HCT116 (cell line): ENCODE results near the gene MYRF. TPM values are rescaled to one million over a fixed set of nuclear protein-coding genes. Genes with fewer than 3 reads are reported as not detected.

Experiments used
- ATAC-seq: fragments of 200-7000 bp; cut with Tn5 transposase; 2 replicates; pipeline ENCODE4 v1.9.1; 2020; ENCODE audit warnings: mild to moderate bottlenecking, moderate library complexity
- BruUV-seq: library from RNA; stranded (reverse); fragments of 400-500 nt; replicated peaks from 2 replicates; lab custom pipeline; 2021; lab: Mats Ljungman, UMichigan
- CTCF ChIA-PET: fragments of 300-600 bp; sonication (Branson Sonifier 250); formaldehyde crosslinking; loops from one replicate; lab custom pipeline; 2021; ENCODE audit warnings: antibody characterized with exemption; lab: Charles Lee
- POLR2A ChIA-PET: fragments of 300-600, 350-600 bp; sonication (Branson Sonifier 250); formaldehyde crosslinking; loops from one replicate; lab custom pipeline; 2021; ENCODE audit warnings: antibody characterized with exemption; lab: Charles Lee
- RAD21 ChIA-PET, 2 experiments: fragments of 300-600 bp; sonication (Branson Sonifier 250); formaldehyde crosslinking; loops; one replicate each; lab custom pipeline; 2023; ENCODE audit warnings: low total read pairs in 2 of 2; ENCODE audit not compliant: uncharacterized antibody in 2 of 2, unreplicated experiment in 2 of 2, low non-redundant PET in 1 of 2; lab: Charles Lee
- DNase-seq: peaks from one replicate; pipeline ENCODE4 v3.0.0-alpha.2; 2010; ENCODE audit warnings: low read depth, low spot score
- H2AFZ ChIP-seq: fragments of 200-600 bp; shearing (Covaris generic), sonication (generic); 2 replicates; pipeline ENCODE4 v1.6.1; 2017; ENCODE audit warnings: low read depth, mixed run types, mixed read lengths, antibody characterized with exemption, low read length; ENCODE audit not compliant: poor library complexity, severe bottlenecking
- H3K27ac ChIP-seq: 2 replicates; pipeline ENCODE4 v1.5.1; 2012; ENCODE audit warnings: low read depth, low read length
- H3K27me3 ChIP-seq: fragments of 200-600 bp; sonication (generic); 2 replicates; pipeline ENCODE4 v1.6.1; 2016; ENCODE audit warnings: mixed run types, low read length, mixed read lengths; ENCODE audit not compliant: insufficient read depth
- H3K36me3 ChIP-seq, 2 experiments: fragments of 200-500 bp in 1 of 2; fragments of 200-600 bp in 1 of 2; sonication (Bioruptor generic) in 1 of 2; sonication (generic) in 1 of 2; 2 replicates each; pipeline versions ENCODE4 v1.5.1 to v1.6.1; 2014 to 2016; ENCODE audit warnings: low read length in 2 of 2, inconsistent platforms in 1 of 2, mixed read lengths in 1 of 2, mixed run types in 1 of 2; ENCODE audit not compliant: insufficient read depth in 2 of 2, control insufficient read depth in 1 of 2
- H3K4me1 ChIP-seq, 2 experiments: fragments of 200-600 bp in 1 of 2; sonication (generic) in 1 of 2; 2 replicates each; pipeline versions ENCODE4 v1.5.1 to v1.6.1; 2012 to 2017; ENCODE audit warnings: low read length in 2 of 2, inconsistent platforms in 1 of 2, mild to moderate bottlenecking in 1 of 2, mixed read lengths in 1 of 2, mixed run types in 1 of 2, moderate library complexity in 1 of 2; ENCODE audit not compliant: insufficient read depth in 2 of 2, control insufficient read depth in 1 of 2
- H3K4me2 ChIP-seq: fragments of 200-600 bp; sonication (generic); 2 replicates; pipeline ENCODE4 v1.6.1; 2017; ENCODE audit warnings: mixed run types, low read length, mixed read lengths
- H3K4me3 ChIP-seq, 2 experiments: fragments of 200-600 bp in 1 of 2; sonication (generic) in 1 of 2; replicated peaks in 1 of 2; 2 replicates each; pipeline ENCODE4 v1.5.1; 2011 to 2016; ENCODE audit warnings: low read length in 2 of 2, control low read depth in 1 of 2, low read depth in 1 of 2, mild to moderate bottlenecking in 1 of 2, mixed read lengths in 1 of 2, mixed run types in 1 of 2
- H3K79me2 ChIP-seq: fragments of 200-600 bp; sonication (generic); 2 replicates; pipeline ENCODE4 v1.6.1; 2017; ENCODE audit warnings: mild to moderate bottlenecking, mixed run types, low read length, moderate library complexity, mixed read lengths; ENCODE audit not compliant: insufficient read depth
- H3K9ac ChIP-seq: fragments of 200-600 bp; sonication (generic); 2 replicates; pipeline ENCODE4 v1.6.1; 2016; ENCODE audit warnings: low read length, mixed read lengths
- H3K9me2 ChIP-seq: fragments of 200-600 bp; sonication (generic), shearing (Covaris generic); 2 replicates; pipeline ENCODE4 v1.6.1; 2017; ENCODE audit warnings: mixed run types, mild to moderate bottlenecking, moderate library complexity; ENCODE audit not compliant: insufficient read depth
- H3K9me3 ChIP-seq, 2 experiments: fragments of 200-500 bp in 1 of 2; fragments of 200-600 bp in 1 of 2; sonication (Bioruptor generic) in 1 of 2; sonication (generic) in 1 of 2; 2 replicates each; pipeline ENCODE4 v1.6.1; 2014 to 2017; ENCODE audit warnings: low read length in 2 of 2, mixed read lengths in 2 of 2, inconsistent platforms in 1 of 2, low read depth in 1 of 2, mild to moderate bottlenecking in 1 of 2, mixed run types in 1 of 2, moderate library complexity in 1 of 2; ENCODE audit not compliant: control insufficient read depth in 1 of 2, insufficient read depth in 1 of 2
- H4K20me1 ChIP-seq: fragments of 200-600 bp; sonication (generic), shearing (Covaris generic); 2 replicates; pipeline ENCODE4 v1.6.1; 2017; ENCODE audit warnings: mixed run types, mild to moderate bottlenecking, moderate library complexity; ENCODE audit not compliant: insufficient read depth
- EZH2phosphoT487 ChIP-seq: fragments of 200-600 bp; IDR thresholded peaks from 2 replicates; pipeline ENCODE4 v1.6.1; 2018; ENCODE audit warnings: antibody characterized with exemption, borderline replicate concordance
- FOSL1 ChIP-seq: IDR thresholded peaks from 2 replicates; pipeline ENCODE4 v1.6.1; 2012; ENCODE audit warnings: low read depth
- POLR2AphosphoS5 ChIP-seq: IDR thresholded peaks from 2 replicates; pipeline ENCODE4 v1.6.1; 2011; ENCODE audit warnings: mild to moderate bottlenecking, low read depth, low read length, moderate library complexity
- REST ChIP-seq: IDR thresholded peaks from 2 replicates; pipeline ENCODE4 v1.6.1; 2012; ENCODE audit warnings: low read depth
- SIN3A ChIP-seq: IDR thresholded peaks from 2 replicates; pipeline ENCODE4 v1.6.1; 2012; ENCODE audit warnings: low read depth
- SRF ChIP-seq: IDR thresholded peaks from 2 replicates; pipeline ENCODE4 v1.6.1; 2012; ENCODE audit warnings: low read depth
- ZBTB33 ChIP-seq: IDR thresholded peaks from 2 replicates; pipeline ENCODE4 v1.6.1; 2011; ENCODE audit warnings: mild to moderate bottlenecking, low read length, moderate library complexity; ENCODE audit not compliant: insufficient replicate concordance; ENCODE audit errors: extremely low read depth
- ZNF274 ChIP-seq: fragments of 200-500 bp; sonication (Bioruptor generic); IDR thresholded peaks from 2 replicates; pipeline ENCODE4 v1.6.1; 2014; ENCODE audit warnings: mild to moderate bottlenecking, low read depth, low read length, inconsistent platforms
- intact Hi-C: fragments of 100-400 bp; cut with micrococcal nuclease; formaldehyde crosslinking; loops from 2 replicates; pipeline ENCODE4 v1.10.0; 2022
- total RNA-seq: library from RNA; stranded (reverse); gene quantifications from one replicate; pipeline ENCODE4 v1.2.1, GENCODE V29; 2021; ENCODE audit not compliant: unreplicated experiment

Gene MYRF
- total RNA-seq, 1 experiment from 2014 or later, result 52.3 TPM

- TF ChIP-seq REST, result no peak
- TF ChIP-seq ZNF274, result no peak
- TF ChIP-seq ZBTB33, result no peak
- TF ChIP-seq SIN3A, result no peak
Observed at GRCh38 chr11:61738776-61739175, 13.7 kb upstream of the MYRF start (continued).

GRCh38 chr11:61739413-61739812, 13.0 kb upstream of the MYRF start:
- TF ChIP-seq SRF, result no peak
- TF ChIP-seq EZH2phosphoT487, result no peak
- TF ChIP-seq POLR2AphosphoS5, result no peak
- no peak for TF ChIP-seq REST
- TF ChIP-seq ZNF274, result no peak
- no peak for TF ChIP-seq FOSL1
- no peak for TF ChIP-seq ZBTB33
- Histone ChIP-seq H3K27me3 (no peaks in the 10 kb centered on the region), H3K4me3 (no peak overlapping the region), H3K9ac (no peak overlapping the region), H4K20me1 (no peaks in the 10 kb centered on the region), H3K27ac (no peak overlapping the region), H3K9me2 (no peaks in the 10 kb centered on the region), H3K9me3 (no peaks in the 10 kb centered on the region), H3K79me2 (no peaks in the 10 kb centered on the region), H2AFZ (no peak overlapping the region), H3K4me1 (no peaks in the 10 kb centered on the region), H3K36me3 (no peaks in the 10 kb centered on the region), H3K4me2 (no peak overlapping the region)
- ChIA-PET CTCF (no interaction called here), POLR2A (no interaction called here), RAD21 (no interaction called here)
- ATAC-seq (no peak), DNase-seq (no peak)
- intact Hi-C loops, result no loop called here
- no TSS peak for BruUV-seq
